Fibroblast of peridontal ligament (primary cell): ENCODE results near the gene THBS1.

ENCODE experiments used
- DNase-seq: peaks from one replicate; pipeline ENCODE4 v3.0.0-alpha.2; 2010; ENCODE audit errors: extremely low read depth

Gene THBS1

GRCh38 chr15:39588531-39589192, 7.8 kb downstream of the THBS1 start:
- DNase-seq: peak; percentile 56

DNA sequence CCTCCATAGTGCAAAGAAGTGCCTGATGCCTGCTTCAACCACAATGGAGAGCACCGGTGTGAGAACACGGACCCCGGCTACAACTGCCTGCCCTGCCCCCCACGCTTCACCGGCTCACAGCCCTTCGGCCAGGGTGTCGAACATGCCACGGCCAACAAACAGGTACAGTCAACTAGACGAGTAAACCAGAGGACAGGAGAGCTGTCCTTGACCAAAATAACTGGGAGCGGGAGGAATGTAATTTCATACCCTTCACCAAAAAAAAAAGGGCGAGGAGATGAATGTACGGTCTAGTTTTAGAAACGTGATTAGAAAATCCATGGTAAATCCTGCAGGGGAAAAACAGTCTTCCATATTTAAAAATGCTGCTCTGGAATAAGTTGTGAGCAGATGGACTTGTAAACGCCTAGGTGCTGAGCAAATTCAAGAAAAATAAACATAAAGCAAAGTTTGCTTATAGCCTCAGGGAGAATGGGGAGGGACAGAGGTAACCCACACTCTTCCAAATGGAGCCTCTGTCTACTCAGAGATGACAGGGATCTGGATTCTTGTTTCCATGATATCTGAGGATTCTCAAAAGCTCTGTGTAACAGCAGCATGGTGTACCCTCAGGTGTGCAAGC, 8.4 kb downstream of the THBS1 start:
- peak; percentile 59 for DNase-seq

- DNase-seq: peak; percentile 65
Observed at GRCh38 chr15:39589815-39590644, 9.2 kb downstream of the THBS1 start.

DNA sequence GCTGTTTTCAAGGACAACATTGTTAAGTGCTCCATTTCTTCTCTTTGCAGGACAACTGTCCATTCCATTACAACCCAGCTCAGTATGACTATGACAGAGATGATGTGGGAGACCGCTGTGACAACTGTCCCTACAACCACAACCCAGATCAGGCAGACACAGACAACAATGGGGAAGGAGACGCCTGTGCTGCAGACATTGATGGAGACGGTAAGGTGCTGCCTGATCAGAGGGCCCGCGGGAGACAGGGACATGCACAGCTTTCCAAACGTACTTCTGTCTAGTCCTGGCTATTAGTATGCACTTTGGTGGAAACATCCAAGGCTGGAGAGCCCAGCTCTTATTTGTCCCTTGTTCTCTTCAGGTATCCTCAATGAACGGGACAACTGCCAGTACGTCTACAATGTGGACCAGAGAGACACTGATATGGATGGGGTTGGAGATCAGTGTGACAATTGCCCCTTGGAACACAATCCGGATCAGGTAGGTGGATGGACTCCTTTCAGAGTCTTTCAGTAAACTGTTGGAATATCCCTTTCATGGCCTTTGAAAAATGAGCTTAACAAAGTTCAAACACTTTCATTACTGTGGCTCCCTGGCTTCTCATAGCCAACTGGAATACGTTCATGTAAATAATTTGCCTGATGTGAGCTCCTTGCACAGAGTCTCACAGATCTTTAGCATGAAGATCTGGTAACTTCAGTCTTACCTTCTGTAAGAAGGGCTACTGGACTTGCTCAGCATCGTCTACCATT, 10.4 kb downstream of the THBS1 start:
- DNase-seq: no peak

GRCh38 chr15:39591896-39592315, 11.0 kb downstream of the THBS1 start:
- DNase-seq: peak; percentile 70

GRCh38 chr15:39592500-39592899, 11.6 kb downstream of the THBS1 start:
- no peak for DNase-seq

GRCh38 chr15:39593071-39593655, 12.3 kb downstream of the THBS1 start:
- DNase-seq: peak; percentile 55

DNA sequence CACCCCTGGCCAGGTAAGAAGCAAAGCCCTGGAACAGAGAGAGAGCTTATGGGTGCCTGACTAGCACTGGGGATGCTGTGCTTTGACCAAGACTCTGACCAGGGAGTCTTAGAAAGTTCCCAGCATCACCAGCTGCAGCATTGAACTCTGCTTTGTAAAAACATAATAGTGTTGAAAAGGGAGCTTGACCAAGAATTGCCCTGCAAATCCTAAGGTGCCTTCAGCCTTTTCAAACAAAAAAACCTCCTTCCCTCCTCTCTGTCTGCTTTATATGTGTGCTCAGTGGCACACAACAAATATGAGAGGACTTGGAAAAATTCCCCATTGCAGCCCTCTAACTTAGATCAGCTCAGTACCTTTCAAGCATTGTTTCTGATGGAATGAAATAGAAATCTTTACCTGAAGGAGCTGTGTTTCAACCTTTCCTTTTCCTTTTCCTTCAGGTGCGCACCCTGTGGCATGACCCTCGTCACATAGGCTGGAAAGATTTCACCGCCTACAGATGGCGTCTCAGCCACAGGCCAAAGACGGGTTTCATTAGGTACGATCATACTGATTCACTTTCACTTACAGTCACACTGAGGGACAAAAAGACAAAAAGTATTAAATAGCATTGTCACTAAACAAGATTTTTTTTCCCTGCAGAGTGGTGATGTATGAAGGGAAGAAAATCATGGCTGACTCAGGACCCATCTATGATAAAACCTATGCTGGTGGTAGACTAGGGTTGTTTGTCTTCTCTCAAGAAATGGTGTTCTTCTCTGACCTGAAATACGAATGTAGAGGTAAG, 13.0 kb downstream of the THBS1 start:
- DNase-seq: peak; percentile 56

DNA sequence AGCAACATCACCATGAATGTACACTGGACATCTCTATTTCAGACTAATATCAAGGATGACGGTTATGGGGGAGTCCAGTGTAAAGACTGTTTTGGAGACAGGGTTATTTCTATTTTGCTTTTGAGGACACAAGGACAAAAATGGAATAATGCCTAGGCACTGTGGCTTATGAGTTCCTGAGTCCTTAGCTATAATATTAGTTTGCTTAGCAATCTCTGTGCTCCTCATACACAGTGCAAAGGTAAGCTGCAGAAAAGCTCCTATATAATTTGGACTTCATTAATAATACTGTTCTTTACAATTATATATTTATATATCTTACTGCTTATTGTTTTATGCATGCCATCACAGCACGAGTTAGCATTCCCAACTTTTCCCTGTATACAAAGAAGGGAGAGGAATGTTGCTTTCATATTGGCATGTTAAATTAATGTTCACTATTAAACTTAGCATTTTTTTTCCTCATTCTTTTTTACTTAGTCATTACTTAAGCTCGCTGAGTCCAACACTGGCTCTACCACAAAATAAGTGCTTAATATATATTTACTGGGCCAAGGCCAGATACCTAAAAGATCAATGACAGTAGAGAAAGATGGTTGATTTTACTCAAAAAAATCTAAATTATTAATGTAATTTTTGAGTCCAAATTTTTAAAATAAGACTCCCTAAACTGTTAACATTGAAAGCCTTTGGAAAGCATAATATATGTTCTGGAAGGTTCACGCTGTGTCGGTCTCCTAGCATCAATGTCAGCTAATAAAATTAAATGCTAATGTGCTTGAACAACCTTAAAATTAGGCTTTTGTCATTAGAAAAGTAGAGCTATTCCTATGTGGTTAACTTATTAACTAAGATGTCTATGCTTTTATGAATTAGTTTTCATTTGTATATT, 13.8 kb downstream of the THBS1 start:
- DNase-seq: peak; percentile 62

GRCh38 chr15:39595338-39596221, 14.7 kb downstream of the THBS1 start:
- DNase-seq: peak; percentile 61

DNA sequence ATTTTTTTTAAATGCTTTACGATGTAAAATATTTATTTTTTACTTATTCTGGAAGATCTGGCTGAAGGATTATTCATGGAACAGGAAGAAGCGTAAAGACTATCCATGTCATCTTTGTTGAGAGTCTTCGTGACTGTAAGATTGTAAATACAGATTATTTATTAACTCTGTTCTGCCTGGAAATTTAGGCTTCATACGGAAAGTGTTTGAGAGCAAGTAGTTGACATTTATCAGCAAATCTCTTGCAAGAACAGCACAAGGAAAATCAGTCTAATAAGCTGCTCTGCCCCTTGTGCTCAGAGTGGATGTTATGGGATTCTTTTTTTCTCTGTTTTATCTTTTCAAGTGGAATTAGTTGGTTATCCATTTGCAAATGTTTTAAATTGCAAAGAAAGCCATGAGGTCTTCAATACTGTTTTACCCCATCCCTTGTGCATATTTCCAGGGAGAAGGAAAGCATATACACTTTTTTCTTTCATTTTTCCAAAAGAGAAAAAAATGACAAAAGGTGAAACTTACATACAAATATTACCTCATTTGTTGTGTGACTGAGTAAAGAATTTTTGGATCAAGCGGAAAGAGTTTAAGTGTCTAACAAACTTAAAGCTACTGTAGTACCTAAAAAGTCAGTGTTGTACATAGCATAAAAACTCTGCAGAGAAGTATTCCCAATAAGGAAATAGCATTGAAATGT, 15.6 kb downstream of the THBS1 start:
- DNase-seq: peak; percentile 71

DNA sequence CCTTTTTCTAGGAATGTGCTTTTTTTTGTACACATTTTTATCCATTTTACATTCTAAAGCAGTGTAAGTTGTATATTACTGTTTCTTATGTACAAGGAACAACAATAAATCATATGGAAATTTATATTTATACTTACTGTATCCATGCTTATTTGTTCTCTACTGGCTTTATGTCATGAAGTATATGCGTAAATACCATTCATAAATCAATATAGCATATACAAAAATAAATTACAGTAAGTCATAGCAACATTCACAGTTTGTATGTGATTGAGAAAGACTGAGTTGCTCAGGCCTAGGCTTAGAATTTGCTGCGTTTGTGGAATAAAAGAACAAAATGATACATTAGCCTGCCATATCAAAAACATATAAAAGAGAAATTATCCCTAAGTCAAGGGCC, 16.5 kb downstream of the THBS1 start:
- DNase-seq: no peak

DNA sequence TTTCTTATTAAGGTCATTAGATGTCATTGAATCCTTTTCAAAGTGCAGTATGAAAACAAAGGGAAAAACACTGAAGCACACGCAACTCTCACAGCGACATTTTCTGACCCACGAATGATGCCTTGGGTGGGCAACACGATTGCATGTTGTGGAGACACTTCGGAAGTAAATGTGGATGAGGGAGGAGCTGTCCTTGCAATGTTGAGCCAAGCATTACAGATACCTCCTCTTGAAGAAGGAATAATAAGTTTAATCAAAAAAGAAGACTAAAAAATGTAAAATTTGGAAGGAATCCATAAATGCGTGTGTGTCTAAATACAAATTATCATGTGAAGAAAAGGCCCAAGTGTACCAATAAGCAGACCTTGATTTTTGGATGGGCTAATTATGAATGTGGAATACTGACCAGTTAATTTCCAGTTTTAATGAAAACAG, 16.9 kb downstream of the THBS1 start:
- DNase-seq: no peak

GRCh38 chr15:39598186-39598850, 17.4 kb downstream of the THBS1 start:
- peak; percentile 94 for DNase-seq

GRCh38 chr15:39598958-39599845, 18.3 kb downstream of the THBS1 start:
- peak; percentile 84 for DNase-seq

DNA sequence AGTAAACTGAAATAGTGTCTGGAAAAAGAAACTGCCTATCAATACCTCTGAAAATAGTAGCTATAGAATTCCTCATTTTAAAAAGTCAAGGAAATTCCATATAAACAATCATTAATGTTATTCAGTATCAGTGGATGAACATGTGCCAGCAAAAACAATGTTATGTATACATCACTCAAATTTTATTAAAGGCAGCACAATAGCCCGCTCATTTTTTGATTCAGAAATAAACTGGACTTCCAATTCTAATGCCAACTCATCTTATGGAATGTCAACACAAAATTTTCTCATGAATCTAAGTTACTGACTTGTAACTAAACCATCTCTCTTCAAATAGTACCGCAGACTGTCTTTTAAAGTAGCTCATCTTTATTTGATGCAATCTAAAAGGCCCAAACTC, 19.0 kb downstream of the THBS1 start:
- peak; percentile 73 for DNase-seq

GRCh38 chr15:39602143-39602542, 21.3 kb downstream of the THBS1 start:
- no peak for DNase-seq
